Measurements from ENCODE around the gene CDH13.

Gene CDH13

DNA sequence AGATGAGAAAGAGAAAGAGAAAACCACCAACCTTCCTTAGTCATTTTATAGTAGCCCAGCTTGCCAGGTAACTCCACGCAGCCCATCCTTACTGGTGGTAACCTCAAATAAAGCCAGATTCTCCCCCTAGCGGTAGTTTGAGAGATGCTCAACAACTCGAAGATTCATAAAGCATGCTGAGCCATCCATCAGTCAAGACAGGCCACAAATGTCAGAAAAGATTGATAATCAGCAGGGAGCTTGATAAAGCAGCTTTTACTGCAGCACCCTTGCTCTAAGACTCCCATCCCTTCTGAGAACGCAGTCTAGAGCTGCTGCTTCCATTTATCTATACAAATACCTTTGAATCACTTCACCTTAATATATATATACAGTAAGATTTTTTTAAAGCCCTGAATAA lies 729.5 kb downstream of the CDH13 start:
- DNase-seq (ENCODE audit: low read depth), result no peak

DNA sequence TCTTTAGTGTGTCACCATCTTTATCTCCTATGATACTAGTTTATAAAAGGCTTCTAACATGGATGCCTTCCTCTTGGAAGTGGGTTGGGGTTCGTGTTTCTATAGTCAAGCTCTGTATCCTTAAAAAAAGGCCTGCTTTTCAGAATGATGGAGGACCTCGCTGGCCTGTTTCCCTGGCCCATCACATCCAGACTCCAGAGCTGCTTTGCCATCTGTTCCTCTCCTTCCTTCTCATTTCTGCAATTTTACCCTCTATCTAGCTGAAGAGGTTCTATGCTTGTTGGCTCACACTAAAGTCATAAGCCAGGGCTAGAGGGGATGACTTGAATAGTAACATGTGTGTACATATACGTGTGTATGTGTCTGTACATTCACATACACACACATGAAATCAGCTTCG lies 730.2 kb downstream of the CDH13 start:
- no peak for DNase-seq (ENCODE audit: low read depth)

DNA sequence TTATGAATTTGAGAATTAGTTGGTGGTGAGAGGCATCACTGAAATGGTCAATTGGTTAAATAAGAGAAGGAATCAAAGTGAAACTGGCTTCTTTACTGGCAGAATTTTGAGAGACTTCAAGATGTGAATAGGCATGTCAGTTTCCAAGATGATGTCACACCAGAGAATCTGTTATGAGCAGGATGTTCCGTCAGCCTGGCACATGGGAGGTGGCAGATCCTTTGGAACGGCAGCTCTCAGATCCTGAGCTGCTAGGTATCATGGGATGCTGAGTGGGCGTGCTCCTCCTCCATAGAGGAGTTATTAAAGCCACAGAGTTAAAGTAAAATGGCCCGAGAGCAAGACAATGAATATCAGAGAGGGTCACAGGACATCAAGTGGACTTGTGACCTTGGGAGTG lies 736.8 kb downstream of the CDH13 start:
- no peak for DNase-seq (ENCODE audit: low read depth)

DNA sequence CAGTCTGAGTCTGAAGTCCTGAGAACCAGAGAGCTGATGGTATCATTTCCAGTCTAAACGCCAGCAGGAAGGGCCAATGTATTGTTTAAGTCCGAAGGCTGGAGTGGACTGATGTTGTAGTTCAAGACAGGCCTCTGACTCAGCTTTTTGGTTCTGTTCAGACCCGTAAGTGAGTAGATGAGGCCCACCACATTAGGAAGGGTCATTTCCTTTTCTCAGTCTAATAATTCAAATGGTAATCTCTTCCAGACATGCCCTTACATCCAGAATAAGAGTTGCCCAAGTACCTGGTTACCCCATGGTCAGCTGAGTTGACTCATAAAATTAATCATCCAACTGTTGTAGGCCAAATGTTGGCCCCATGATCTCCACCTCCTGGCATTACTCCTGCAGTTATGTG lies 738.4 kb downstream of the CDH13 start:
- no peak for DNase-seq (ENCODE audit: low read depth)

DNA sequence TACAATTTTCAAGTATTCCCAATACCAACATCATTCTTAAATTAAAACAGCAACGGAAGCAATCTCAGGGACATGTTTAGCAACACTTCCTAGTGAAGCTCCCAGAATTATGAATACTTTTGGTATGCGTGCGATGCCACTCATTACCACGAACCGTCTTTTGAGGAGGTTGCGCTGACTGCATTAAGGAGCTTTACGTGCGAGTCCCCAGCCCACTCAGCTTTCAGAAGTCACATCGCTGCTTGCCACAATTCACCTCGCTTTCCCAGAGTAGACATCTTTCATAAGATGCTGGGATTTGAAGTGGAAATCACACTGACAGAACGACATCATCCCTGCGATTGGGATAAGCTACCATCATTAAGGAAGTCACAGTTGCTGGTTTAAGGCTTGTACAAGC lies 739.5 kb downstream of the CDH13 start:
- no peak for DNase-seq (ENCODE audit: low read depth)

DNA sequence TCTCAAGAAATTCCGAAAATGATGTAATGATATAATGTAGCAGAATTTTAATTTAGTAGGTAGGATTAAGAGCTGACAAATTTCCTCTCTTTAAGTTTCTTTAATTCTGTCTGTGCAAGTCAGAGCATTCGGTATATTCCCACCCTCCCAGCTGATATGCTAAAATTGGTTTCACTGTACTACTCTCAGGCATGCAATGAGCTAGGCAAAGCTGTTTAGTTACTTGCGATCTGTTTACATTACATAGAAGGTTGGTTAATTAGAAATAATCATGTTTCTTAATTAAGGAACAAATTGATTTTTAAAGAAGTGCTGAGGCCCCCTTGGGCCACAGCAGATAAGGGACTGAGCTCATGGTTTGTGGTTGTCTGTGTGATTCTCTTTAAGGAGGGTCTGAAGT lies 748.2 kb downstream of the CDH13 start:
- DNase-seq (ENCODE audit: low read depth), result no peak

DNA sequence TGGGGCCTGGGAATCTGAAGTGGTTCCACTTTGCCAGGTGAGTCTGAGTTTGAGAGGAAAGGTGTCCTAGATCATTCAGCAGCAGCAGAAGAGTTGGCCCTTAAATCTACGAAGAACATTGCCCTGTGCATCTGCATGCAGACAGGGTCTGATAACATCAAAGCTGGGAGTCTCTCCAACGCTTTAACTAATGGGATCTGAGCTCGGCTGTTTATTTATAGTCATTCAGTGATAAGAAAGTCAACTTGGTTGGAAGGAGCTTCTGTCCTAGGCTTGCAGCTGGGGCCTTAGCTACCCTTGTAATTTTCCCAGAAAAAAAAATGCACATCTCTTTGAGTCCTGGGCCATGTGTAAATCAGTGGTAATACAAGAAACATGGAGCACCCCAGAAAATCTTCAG lies 763.0 kb downstream of the CDH13 start:
- no peak for DNase-seq (ENCODE audit: low read depth)

DNA sequence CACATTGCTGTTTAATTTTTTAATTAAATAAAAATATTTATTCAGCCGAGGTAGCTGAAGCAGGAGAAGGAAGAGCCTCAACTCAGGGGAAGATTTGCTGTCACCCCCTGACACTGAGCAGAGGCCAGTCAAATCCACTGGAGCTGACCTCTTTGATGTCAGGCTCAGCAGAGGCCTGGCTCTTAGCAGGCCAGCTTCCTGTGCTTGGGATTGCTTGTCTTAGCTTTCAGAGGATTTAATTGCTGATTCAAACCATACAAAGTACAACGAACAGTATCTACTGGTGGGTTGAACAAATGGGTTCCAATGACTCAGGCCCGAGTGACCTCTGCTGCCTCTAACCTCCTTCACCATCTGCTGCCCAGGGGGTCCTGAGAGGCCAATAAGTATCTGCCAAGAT lies 764.0 kb downstream of the CDH13 start:
- no peak for DNase-seq (ENCODE audit: low read depth)

DNA sequence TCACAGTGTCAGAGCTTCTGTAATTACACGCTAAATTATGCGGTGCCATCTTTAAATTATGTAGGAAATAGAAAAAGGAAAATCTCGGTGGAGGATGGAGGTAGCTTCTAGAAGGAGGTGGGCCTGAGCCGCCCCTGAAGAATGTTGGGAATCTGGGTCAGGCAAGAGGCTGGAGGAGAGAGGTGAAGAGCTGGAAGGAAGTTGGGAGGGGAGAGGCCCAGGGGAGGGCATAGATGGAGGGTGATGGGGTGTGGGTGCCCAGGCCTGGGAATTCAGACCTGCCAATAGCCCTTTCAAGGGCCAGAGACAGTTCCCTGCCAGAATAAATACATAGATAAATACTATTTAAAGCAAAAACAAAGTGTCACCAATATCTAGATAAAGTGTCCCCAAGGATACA lies 766.0 kb downstream of the CDH13 start:
- DNase-seq (ENCODE audit: low read depth), result no peak

DNA sequence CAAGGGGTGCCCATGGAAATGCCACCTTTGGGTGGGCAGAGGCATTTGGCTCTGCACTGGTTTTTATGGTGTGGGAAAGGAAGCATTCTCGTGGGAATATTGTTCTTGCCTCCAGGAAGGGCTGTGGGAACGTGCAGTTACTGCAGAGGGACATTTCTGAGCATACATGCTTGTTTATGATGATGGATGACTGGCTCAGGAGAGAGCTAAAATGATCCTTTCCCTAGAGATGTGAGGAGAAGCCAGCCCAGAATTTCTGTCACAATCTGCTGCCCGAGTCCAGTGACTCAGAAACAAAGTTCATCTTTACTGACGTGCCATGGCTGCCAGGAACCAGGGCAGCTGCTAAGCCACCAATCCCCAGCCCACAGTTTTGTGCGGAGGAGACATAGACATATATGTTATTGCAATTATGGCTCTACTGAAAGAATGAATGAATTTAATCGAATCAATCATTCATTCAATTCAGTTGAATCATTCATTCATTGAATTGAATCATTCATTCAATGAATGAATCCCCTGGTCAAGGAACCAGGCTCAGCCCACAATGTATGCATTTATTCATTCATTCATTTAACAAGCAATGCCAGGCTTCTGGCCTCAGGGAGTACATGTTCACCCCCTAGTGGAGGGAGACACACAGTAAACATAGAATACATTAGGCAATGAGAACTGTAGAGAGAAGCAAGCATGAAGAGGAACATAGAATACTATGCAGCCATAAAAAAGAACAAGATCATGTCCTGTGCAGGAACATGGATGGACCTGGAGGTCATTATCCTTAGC lies 766.6 kb downstream of the CDH13 start:
- no peak for DNase-seq (ENCODE audit: low read depth)

DNA sequence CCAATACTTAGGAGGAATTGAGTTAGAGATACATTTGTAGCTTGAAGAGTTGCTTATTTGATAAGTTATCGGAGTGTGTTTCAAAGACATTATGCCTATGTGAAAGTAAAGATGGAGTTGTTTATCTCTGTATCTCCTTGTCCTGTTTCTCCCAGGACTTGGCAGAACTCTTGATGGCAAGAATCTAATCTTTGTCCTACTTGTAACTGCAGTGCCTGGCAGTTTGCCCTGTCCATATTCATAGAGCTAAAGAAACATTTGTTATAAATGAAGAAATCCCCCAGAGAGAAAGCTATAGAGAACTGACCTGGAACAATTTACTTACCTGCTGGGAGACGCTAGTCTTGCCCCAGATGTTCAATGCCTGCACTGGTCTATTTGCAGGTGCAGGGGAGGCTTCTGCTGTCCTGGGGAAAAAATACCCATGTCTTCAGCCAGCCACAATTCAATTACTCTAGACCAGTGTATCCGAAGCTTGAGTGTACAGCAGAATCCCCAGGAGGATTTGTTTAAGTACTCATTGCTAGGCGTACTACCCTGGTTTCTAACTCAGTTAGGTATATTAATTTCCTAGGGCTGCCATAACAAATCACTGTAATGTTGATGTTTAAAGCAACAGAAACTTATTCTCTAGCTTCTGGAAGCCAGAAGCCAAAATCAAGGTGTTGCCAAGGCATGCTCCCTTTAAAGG lies 771.0 kb downstream of the CDH13 start:
- no peak for DNase-seq (ENCODE audit: low read depth)

DNA sequence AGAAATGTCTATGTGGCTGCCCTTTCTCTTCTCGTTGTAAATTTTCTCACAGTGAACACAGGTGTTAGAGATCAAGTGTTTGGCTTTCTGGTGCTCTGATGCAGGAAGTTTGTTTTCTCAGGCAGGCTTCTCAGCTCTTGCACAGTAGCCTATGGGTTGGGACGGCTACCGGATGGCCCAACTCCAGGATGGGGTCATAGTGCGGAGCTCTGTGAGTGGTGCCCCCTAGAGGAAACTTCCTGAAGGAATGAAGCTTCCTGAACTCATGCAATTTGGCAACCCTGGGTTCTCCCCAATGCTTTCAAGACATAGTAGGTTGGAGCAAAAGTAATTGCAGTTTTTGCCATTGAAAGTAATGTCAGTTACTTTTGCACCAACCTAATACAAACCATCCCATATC lies 773.5 kb downstream of the CDH13 start:
- DNase-seq (ENCODE audit: low read depth), result no peak

DNA sequence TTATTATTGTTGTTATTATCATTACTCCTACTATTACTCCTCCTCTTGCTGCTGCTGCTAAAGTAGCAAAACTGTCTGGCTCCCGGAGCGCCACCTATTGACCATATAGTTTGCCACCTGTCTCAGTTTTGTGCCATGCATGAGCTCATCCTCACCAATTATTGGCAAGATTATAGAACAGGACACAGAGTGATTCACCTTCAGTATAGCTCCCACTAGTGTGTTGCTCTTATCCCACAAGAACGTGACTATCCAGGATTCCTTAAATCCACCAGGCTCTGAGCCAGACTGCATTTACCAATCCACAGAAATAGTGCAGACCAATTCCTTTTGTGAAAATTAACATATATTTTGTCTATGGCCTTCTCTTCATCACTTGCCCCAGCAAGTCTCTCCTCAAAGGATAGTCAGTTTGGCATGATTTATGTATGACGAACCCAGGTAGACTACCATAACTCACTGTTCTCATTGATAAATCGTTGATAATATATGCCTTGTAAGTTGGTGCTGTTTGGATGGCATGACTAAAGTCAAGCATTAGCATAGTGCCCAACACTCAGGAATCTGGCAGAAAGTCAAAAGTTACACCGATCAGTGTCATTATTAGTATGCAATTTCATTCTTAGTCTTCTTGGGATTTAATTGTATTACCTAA lies 775.5 kb downstream of the CDH13 start:
- DNase-seq (ENCODE audit: low read depth), result no peak

DNA sequence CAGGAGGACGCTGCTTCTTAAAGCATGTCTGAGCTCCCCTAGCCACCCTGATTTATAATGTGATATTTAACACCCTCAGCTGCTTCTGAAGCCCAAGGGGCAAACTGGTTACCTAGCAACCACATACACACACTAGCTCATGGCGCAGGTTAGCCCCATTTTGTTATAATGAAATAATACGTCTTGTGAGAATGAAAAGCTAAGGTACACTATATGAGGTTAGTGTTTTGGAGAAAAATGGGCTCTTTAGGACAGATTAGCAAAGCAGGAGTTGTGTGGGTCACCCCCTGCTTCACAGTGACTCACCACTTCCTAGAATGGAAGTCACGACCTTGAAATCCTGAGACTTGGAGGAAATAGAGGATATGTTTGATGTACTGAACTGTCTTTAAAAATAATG lies 776.2 kb downstream of the CDH13 start:
- DNase-seq (ENCODE audit: low read depth), result no peak

DNA sequence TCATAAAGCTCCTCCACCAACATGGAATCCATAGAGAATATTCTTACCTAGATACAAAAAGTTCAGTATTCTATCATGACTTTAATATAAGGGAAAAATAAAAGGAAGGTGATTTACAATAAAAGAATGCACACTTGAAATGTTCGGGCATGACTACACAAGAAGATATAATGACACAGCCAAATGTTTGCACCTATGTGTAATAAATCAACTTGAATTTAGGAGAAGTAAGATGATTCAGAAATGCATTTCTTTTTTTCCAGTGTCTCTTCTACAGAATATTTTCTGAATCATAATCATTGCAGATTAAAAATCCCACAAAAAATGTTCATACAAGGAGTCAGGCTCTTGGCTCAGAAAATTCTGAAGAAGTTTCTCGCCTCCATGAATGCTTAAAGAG lies 777.0 kb downstream of the CDH13 start:
- DNase-seq (ENCODE audit: low read depth), result no peak

DNA sequence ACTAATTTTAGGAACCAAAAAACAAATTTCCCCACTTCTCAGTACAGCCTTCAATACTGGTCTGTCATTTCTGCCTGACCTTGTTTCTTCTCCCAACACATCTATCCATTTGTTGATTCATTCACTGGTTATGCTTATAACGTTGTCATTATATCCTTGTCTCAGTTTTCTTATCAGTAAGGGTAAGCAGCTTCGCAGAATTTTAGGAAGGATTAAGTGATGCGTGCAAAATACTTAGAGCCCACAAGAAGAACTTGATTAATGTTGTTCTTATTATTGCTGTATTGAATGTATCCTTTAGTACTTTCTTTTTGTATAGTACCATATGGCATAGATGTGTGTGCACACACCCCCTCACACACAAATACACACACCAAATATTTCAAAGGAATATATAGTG lies 777.5 kb downstream of the CDH13 start:
- DNase-seq (ENCODE audit: low read depth), result no peak

DNA sequence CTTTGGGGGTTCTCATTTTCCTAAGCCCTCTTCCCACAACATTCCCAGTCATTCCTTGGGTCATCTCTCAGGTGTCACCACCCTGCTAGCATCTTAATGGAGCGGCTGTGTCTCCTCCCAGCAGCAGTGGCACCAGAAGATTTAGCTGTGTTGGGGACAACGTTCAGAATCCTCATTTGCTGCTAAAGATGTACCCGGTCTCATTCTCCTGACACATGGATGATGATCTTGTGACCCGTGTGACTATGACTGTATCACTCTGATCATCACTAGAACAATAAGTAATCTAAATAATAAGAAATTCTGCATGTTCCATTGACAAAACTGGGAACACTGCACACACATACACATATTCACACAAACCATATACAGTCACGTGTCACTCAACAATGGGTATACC lies 781.2 kb downstream of the CDH13 start:
- no peak for DNase-seq (ENCODE audit: low read depth)

DNA sequence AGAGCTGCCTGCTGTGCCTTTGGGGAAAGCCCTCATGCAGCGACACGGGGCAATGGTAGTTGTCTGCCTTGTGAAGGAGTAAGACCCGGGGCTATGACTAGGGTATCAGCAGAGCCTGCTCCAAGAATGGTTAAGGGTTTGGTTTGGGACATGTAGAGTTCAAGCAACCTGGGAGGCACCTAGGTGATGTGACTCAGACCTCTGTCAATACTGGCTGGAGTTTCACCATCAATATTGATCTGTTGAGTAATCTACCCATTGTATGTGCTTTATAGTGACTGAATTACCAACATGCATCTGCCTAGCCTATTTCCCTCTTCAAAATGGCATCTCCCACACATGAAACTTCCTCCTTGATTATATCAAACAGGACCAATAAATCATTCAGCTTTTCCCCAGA lies 782.6 kb downstream of the CDH13 start:
- no peak for DNase-seq (ENCODE audit: low read depth)

DNA sequence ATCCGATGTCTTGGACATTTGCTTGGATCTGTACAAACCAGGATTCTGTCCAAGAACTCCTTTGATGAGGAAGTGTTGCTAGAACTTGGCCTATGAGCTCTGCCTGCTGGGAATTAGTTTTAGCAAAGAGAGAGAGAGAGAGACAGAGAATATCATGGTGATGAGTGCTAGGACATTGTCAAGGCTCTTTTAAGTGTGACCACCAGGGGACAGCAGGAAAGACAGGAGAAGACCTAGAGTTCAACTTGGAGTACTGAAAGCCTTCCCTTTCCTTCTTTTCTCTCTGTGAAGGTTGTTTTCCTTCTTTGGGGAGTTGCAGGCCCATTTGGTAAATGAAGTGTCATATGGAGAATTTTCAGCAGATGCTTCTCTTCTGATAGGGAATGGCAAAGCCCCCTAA lies 791.8 kb downstream of the CDH13 start:
- no peak for DNase-seq (ENCODE audit: low read depth)

DNA sequence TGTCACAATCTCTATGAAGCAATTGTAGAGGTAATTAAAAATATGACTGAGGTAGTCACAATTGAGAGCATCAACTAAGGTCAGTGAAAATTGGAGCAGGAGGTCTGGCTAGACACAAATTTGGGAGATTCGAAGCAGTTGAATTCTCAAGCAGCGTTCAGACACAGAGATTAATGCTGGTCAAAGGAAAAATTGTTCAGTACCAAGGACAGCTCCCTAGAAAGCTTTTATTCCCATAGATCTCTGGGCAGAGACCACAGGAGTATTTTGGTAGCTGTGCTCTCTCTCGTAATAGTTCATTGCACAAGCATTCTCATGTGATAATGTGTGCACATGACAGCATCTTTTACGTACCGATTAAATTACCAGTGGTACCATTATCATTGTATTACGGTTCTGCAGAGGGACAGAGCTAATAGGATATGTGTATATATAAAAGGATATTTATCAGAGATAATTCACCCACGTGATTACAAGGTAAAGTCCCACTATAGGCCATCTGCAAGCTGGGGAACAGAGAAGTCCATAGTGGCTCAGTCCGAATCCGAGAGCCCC lies 793.5 kb downstream of the CDH13 start:
- no peak for DNase-seq (ENCODE audit: low read depth)

DNA sequence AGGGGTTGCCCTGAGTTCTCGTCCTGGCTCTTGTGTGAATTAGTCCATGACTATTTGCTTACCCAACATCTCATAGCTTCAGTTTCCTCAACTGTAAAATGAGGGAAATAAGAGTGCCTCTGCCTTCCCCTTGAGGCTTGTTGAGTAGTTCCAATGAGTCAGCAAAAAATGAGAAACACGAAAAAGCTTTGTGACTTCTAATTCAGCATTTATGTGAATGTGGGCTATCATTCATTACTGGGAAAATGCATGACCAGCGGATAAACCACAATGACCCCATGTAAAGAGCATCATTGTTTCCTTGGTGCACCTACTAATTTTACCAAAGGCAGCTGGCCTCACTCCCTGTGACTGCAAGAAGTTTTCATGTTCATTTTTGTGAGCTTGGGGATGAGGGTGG lies 806.4 kb downstream of the CDH13 start:
- DNase-seq (ENCODE audit: low read depth), result no peak

DNA sequence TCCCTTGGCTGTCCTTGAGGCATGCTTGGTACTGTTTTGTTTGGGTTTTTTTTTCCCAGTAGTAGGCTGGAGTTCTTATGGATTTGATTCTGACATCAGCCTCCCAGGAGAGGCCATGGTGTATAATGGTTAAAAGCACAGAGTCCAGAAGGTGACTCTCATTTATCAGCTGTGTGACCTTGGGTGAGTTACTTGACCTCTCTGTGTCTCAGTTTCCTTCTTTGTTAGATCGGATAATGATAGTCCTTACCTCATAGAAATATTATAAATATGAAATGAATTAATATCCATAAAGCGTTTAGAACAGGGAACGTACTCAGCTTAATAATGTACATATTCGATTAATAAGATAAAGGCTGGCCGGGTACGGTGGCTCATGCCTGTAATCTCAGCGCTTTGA lies 810.3 kb downstream of the CDH13 start:
- DNase-seq (ENCODE audit: low read depth), result no peak

DNA sequence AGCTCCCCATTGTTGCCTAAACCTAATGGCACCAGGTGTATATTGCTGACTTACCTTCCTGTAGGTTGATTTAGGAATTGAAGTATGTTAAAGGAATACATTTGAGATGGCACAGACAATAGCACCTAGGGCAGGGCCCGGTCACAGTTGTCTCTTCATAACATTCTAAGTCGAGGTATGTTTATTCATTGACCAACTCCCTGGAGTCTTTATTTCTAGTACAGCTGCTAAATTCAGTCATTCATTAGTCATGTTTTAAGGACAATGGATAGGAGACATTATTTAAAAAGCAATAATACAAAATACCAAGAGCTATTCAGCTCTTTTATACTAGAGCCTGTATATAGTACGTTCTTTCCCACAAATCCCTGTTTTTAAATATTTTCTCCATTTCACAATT lies 811.6 kb downstream of the CDH13 start:
- no peak for DNase-seq (ENCODE audit: low read depth)

All from stimulated activated CD4-positive, alpha-beta T cell treated with anti-CD3 and anti-CD28 coated beads, Interleukin-2, amount 100 ng/mL, for 4 hours (primary cell).